GM21381 (cell line): ENCODE results near the gene DAGLB.
"Not testable (repeated sequence)": the region's sequence is repeated elsewhere in the genome, so short reads cannot be mapped to it uniquely, and the experiment has no call there.

ENCODE experiments used
- ATAC-seq: cut with Tn5 transposase; IDR thresholded peaks from one replicate; pipeline ENCODE4 v1.9.1; 2021; ENCODE audit warnings: mild to moderate bottlenecking, moderate library complexity; ENCODE audit not compliant: unreplicated experiment

DAGLB gene

GRCh38 chr7:6379886-6380285, 67.9 kb downstream of the DAGLB start:
- ATAC-seq, result no peak

- not testable (repeated sequence) for ATAC-seq
Measured at GRCh38 chr7:6378556-6378955, 69.2 kb downstream of the DAGLB start.

- ATAC-seq, result no peak
Measured at GRCh38 chr7:6376820-6377219, 70.9 kb downstream of the DAGLB start.

GRCh38 chr7:6375348-6376101, 72.2 kb downstream of the DAGLB start:
- ATAC-seq, result no peak

- no peak for ATAC-seq
Measured at GRCh38 chr7:6367701-6368211, 80.0 kb downstream of the DAGLB start.

GRCh38 chr7:6365451-6365850, 82.3 kb downstream of the DAGLB start:
- no peak for ATAC-seq

GRCh38 chr7:6360841-6361240, 86.9 kb downstream of the DAGLB start:
- no peak for ATAC-seq

GRCh38 chr7:6359734-6360133, 88.0 kb downstream of the DAGLB start:
- no peak for ATAC-seq
